WTC11 (cell line): ENCODE measurements around the gene SLC39A13.

Source experiments
- ATF1 ChIP-seq: sonication (generic); formaldehyde crosslinking; IDR thresholded peaks from 2 replicates; pipeline ENCODE4 v1.8.1; 2023; ENCODE audit warnings: mild to moderate bottlenecking, moderate library complexity, missing genetic modification reagents
- CTCF ChIP-seq: fragments of 200-600 bp; IDR thresholded peaks from 2 replicates; pipeline ENCODE4 v1.8.0; 2022; ENCODE audit warnings: antibody characterized with exemption
- MLX ChIP-seq: sonication (generic); formaldehyde crosslinking; IDR thresholded peaks from 2 replicates; pipeline ENCODE4 v1.8.1; 2023; ENCODE audit warnings: mild to moderate bottlenecking, missing genetic modification reagents, moderate library complexity
- ZNF219 ChIP-seq: sonication (generic); formaldehyde crosslinking; IDR thresholded peaks from 2 replicates; pipeline ENCODE4 v1.8.0; 2023; ENCODE audit warnings: missing genetic modification reagents, mild to moderate bottlenecking, borderline replicate concordance

- TF ChIP-seq MLX (no peak), ATF1 (CRISPR knock-in tag) (no peak), CTCF (no peak), ZNF219 (CRISPR knock-in tag) (no peak)
Observed at GRCh38 chr11:47437746-47438418, 29.5 kb downstream of the SLC39A13 start.
